ENCODE data around the gene KDM4D.
"Not testable (repeated sequence)": the region's sequence is repeated elsewhere in the genome, so short reads cannot be mapped to it uniquely, and the experiment has no call there.

The KDM4D gene

GRCh38 chr11:94959179-94959578, 14.3 kb upstream of the KDM4D start:
- DNase-seq: no peak

GRCh38 chr11:94960488-94960887, 13.0 kb upstream of the KDM4D start:
- DNase-seq: no peak

DNA sequence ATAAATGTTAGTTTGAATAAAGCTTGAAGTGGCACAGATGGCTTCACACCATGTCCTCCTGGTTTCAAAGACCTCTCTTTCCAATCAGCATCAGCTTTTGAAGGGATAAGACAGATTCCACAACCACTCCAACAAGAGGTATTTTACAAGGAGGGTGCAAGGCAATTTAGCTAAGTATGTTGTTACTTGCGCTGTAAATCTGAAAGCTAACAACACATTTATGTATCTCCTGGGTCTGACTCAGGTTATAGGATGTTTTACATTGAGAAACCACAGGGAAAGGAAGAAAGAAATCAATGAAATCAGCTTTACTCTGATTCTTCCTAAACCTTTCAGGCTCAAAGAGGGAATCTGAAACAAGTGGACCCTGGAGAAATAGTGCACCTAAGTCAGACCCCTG, 12.3 kb upstream of the KDM4D start:
- DNase-seq: no peak

DNA sequence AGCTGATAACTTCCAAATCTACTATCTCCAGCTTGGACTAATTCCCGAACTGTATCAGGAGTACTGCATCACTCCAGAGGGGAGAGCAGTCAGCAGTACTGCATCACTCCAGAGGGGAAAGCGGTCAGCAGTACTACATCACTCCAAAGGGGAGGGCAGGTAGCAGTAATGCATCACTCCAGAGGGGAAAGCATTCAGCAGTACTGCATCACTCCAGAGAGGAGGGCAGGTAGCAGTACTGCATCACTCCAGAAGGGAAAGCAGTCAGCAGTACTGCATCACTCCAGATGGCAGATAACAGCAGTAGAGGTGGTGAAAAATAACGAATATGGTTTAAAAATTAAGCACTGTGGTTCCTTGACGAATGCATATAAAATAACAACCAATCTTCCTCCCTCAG, 8.6 kb upstream of the KDM4D start:
- DNase-seq: no peak

GRCh38 chr11:94968334-94968958, 5.1 kb upstream of the KDM4D start:
- DNase-seq: no peak

- DNase-seq: no peak
Observed at GRCh38 chr11:94972700-94973098, 810 bp upstream of the KDM4D start.

- DNase-seq: no peak
Observed at GRCh38 chr11:94974178-94974577, 669 bp downstream of the KDM4D start.

DNA sequence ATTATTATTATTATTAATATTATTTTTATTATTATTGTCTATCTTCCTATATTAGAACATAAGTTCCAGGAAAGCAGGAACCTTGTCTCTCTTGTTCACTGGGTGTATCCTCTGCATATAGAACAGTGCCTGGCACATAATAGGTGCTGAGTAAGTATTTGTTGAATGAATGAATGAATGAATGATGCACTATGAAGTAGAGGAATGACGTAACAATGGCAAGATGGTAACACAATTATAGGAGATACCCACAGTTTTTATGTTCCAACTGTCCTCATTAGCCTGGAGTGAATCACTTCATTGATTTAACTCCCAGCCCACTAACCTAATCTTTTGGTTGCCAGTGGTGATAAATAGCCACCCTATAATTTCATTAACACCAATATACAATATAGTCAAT, 2.1 kb downstream of the KDM4D start:
- no peak for DNase-seq

GRCh38 chr11:94987378-94987777, 13.9 kb downstream of the KDM4D start:
- no peak for DNase-seq

- no peak for DNase-seq
Observed at GRCh38 chr11:94988748-94989147, 15.2 kb downstream of the KDM4D start.

GRCh38 chr11:94993400-94993943, 20.0 kb downstream of the KDM4D start:
- no peak for DNase-seq

- no peak for DNase-seq
Observed at GRCh38 chr11:94997437-94997836, 23.9 kb downstream of the KDM4D start.

- DNase-seq: no peak
Observed at GRCh38 chr11:94998285-94998684, 24.8 kb downstream of the KDM4D start.

- DNase-seq: no peak
Observed at GRCh38 chr11:95003716-95004115, 30.2 kb downstream of the KDM4D start.

DNA sequence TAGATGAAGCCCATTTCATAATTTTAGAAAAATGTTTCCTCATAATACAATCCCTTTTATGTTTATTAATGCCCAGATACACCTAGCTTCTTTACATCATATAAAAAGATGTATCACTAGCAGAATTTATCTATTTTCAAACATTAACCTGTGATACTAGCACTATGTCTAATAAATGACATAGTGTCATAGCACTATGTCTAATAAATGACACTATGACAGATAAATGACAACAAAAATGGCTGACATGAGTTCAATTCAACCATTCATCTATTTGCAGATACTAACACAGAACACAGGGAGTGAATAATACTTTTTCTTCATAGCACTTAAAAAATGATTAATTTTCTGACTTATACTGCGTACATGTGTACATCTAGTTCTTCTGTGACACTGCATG, 32.1 kb downstream of the KDM4D start:
- DNase-seq: no peak

DNA sequence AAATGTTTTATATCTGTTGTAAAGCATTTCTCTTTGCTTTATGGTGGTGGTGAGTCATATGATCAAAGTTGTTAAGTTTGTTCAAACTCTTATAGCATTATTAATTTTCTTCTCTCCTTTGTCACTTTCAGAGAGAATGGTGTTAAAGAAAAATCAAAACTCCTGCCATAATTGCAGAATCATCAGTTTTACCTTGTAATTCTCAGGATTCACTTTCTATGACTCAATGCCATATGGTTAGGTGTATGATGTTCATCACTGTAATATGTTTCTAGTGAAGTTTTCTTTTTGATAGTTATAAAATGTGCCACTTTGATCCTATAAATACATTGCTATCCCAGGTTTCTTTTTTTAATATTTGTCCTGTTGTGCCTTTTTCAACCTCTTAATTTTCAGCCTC, 37.9 kb downstream of the KDM4D start:
- DNase-seq: no peak

DNA sequence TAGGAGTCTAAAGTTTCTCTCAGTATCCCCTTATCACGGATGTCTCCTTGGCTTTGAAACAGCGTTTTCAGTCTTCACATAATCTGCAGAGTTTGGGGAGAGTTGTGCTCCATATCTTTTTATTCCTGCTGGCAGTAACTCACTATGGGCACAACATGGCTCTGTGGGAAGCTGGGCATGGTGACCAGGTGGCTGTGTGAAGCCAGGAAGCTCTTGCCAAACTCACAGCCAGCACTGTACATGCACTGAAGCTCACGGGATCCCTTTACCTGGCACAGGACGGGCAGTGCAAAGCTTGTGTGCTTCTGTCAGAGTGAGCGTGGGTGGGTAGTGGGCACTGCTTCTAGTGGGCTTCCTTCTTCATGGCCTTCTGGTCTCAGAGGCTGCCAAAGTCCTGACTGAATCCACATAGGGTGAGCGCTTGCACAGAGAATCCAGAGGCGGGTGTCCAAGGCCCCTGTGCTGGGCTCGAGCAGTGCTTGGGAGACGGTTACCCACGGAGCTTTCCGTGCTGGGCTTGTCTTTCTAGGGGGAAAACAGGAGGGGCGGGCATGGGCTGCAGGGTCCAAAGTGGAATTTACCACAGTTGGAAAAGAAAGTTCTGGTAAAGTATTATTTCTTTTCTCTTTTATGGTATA, 40.8 kb downstream of the KDM4D start:
- no peak for DNase-seq

- no peak for DNase-seq
Observed at GRCh38 chr11:95016139-95016538, 42.6 kb downstream of the KDM4D start.

- not testable (repeated sequence) for DNase-seq
Observed at GRCh38 chr11:95021468-95021867, 48.0 kb downstream of the KDM4D start.

DNA sequence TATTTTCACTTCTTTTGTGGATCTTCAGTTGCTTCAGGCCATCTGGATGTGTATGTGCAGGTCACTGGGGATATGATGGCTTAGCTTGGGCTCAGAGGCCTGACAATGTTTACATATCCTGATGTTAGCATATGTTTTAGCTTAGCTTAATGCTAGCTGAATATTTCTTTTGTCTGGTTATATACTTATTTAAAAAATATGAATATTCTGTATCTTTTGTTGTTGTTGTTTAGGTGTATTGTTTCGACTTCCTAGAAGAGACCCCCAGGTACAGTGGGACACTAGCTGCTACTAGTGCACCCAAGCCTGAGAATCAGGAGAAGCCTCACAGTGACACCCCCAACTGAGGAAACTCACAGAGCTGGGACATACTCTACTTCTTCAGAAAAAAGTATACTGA, 51.4 kb downstream of the KDM4D start, which contains the start of gene KDM4E:
Gene KDM4E (plus strand): TSS at position 301 of the 400 bp plus-strand sequence. CDS start 300 bp downstream, outside the sequence.
- no peak for DNase-seq

DNA sequence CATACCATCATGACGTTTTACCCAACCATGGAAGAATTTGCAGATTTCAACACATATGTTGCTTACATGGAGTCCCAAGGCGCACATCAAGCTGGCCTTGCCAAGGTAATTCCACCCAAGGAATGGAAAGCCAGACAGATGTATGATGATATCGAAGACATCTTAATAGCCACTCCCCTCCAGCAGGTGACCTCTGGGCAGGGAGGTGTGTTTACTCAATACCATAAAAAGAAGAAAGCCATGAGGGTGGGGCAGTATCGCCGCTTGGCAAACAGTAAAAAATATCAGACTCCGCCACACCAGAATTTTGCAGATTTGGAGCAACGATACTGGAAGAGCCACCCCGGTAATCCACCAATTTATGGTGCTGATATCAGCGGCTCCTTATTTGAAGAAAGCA, 52.1 kb downstream of the KDM4D start:
- not testable (repeated sequence) for DNase-seq

GRCh38 chr11:95028357-95028756, 54.8 kb downstream of the KDM4D start:
- DNase-seq: no peak

DNA sequence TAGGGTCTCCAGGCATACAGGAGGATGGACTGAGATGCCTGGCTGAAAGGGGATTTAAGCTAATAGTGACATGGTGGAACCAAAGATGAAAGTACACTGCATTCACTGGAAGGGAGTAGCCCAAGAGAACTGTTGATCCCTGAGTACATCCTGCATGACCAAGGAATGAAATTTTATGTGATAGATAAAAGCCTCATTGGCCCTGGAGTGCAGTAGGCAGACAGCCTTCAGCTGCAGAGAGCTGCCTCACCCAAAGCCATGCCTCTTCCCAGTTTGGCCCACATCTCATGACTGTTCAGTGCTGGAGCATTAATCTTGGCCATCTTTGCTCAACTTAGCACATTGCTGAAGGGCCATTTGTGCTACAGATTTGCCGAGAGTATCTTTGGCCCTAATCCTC, 59.5 kb downstream of the KDM4D start:
- no peak for DNase-seq

DNA sequence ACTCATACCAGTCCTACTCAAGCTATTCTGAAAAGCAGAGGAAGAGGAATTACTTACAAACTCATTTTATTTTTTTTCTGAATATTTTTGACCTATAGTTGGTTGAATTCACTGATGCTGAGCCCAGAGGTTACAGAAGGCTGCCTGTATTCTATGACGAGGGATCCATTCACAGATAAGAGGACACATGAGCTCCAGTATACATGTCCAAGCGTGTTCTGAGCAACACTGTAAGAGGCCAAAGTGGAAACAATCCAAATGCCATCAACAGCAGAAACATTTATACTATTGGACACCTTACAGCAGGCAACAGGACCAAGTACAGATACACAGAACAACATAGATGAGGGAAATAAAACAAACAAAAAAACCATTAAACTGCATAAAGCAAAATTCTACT, 61.8 kb downstream of the KDM4D start:
- DNase-seq: no peak

All from stimulated activated naive CD4-positive, alpha-beta T cell treated with Interleukin-2 at 50 U/mL for 16 hours (primary cell).